ENCODE measurements around the gene PCDHA2. TPM values are rescaled to one million over a fixed set of nuclear protein-coding genes. Genes with fewer than 3 reads are reported as not detected.
"Not testable (repeated sequence)": the region's sequence is repeated elsewhere in the genome, so short reads cannot be mapped to it uniquely, and the experiment has no call there.

The PCDHA2 gene
- total RNA-seq, 2 experiments from 2014 or later: not detected

- no peaks in the 10 kb centered on the region for H3K36me3 Mint-ChIP-seq
- no peak overlapping the region for H3K4me3 Mint-ChIP-seq
- peaks cover 8% of the 10 kb centered on the region for H3K27me3 Mint-ChIP-seq
- no peaks in the 10 kb centered on the region for H3K4me1 Mint-ChIP-seq
- no peak overlapping the region for H3K27ac Mint-ChIP-seq
- POLR2A ChIA-PET: no interaction called here
- no peak for DNase-seq
- no peak for ATAC-seq (ENCODE audit: low read depth)
- peaks cover 18% of the 10 kb centered on the region for H3K9me3 Mint-ChIP-seq
Observed at GRCh38 chr5:140828362-140828737, 33.7 kb downstream of the PCDHA2 start.

GRCh38 chr5:140829511-140830501, 35.2 kb downstream of the PCDHA2 start:
- peak; percentile 26 for DNase-seq
- H3K4me3 Mint-ChIP-seq; POLR2A ChIA-PET; ATAC-seq (ENCODE audit: low read depth); H3K27ac Mint-ChIP-seq; H3K4me1 Mint-ChIP-seq; H3K36me3 Mint-ChIP-seq: not testable (repeated sequence)
- Mint-ChIP-seq H3K9me3 (peaks cover 20% of the 10 kb centered on the region), H3K27me3 (peaks cover 10% of the 10 kb centered on the region)

- Mint-ChIP-seq H3K4me3 (no peak within 1 kb of the TSS), H3K27me3 (peaks cover 7% of the 10 kb centered on the region), H3K36me3 (no peaks in the 10 kb centered on the region), H3K4me1 (no peaks in the 10 kb centered on the region), H3K9me3 (peaks cover 12% of the 10 kb centered on the region), H3K27ac (no peak within 1 kb of the TSS)
- POLR2A ChIA-PET: no interaction called here
- ATAC-seq (ENCODE audit: low read depth): no peak
- DNase-seq: no peak
Observed at GRCh38 chr5:140833993-140834392, 39.3 kb downstream of the PCDHA2 start, which contains the start of gene PCDHA7. Gene PCDHA7, plus strand, starts transcription at chr5:140834269. Its CDS starts 115 bp downstream, at chr5:140834384.

- H3K36me3 Mint-ChIP-seq; H3K4me3 Mint-ChIP-seq; H3K27me3 Mint-ChIP-seq; ATAC-seq (ENCODE audit: low read depth); H3K27ac Mint-ChIP-seq; POLR2A ChIA-PET; H3K4me1 Mint-ChIP-seq; DNase-seq: not testable (repeated sequence)
- H3K9me3 Mint-ChIP-seq: peaks cover 12% of the 10 kb centered on the region
Observed at GRCh38 chr5:140834439-140835008, 39.9 kb downstream of the PCDHA2 start.

GRCh38 chr5:140835622-140836510, 41.2 kb downstream of the PCDHA2 start:
- peak; percentile 27 for DNase-seq
- Mint-ChIP-seq H3K36me3 (no peaks in the 10 kb centered on the region), H3K4me1 (no peaks in the 10 kb centered on the region), H3K9me3 (peaks cover 16% of the 10 kb centered on the region), H3K27ac (no peak overlapping the region), H3K4me3 (no peak overlapping the region), H3K27me3 (peaks cover 7% of the 10 kb centered on the region)
- POLR2A ChIA-PET: no interaction called here
- ATAC-seq (ENCODE audit: low read depth): no peak

- no peak for DNase-seq
- Mint-ChIP-seq H3K36me3 (no peaks in the 10 kb centered on the region), H3K27ac (peak within 1 kb of the TSS; percentile 25), H3K27me3 (no peaks in the 10 kb centered on the region), H3K4me3 (no peak within 1 kb of the TSS), H3K9me3 (peaks cover 10% of the 10 kb centered on the region), H3K4me1 (no peaks in the 10 kb centered on the region)
- POLR2A ChIA-PET: no interaction called here
- no peak for ATAC-seq (ENCODE audit: low read depth)
Observed at GRCh38 chr5:140840978-140841962, 46.6 kb downstream of the PCDHA2 start, which contains the start of gene PCDHA8. Gene PCDHA8, plus strand, starts transcription at chr5:140841187. Its CDS starts 135 bp downstream, at chr5:140841322.

- Mint-ChIP-seq H3K36me3 (no peaks in the 10 kb centered on the region), H3K4me1 (no peaks in the 10 kb centered on the region), H3K9me3 (peaks cover 15% of the 10 kb centered on the region), H3K4me3 (no peak overlapping the region), H3K27ac (no peak overlapping the region), H3K27me3 (peaks cover 4% of the 10 kb centered on the region)
- ATAC-seq (ENCODE audit: low read depth) (no peak), DNase-seq (no peak)
- POLR2A ChIA-PET: no interaction called here
Observed at GRCh38 chr5:140842798-140843733, 48.4 kb downstream of the PCDHA2 start.

Other genes starting within 250 kb of the PCDHA2 start
- 10 to 100 TPM; 11.8 to 12.0 TPM for gene EIF4EBP3, start 247.2 kb upstream of the PCDHA2 start, total RNA-seq
- 10 to 100 TPM; 34.4 to 36.9 TPM for gene SRA1, start 237.4 kb upstream of the PCDHA2 start, total RNA-seq
- gene APBB3, start 230.3 kb upstream of the PCDHA2 start, total RNA-seq: 10 to 100 TPM; 41.3 to 47.7 TPM
- 10 to 100 TPM; 80.8 to 94.0 TPM for gene SLC35A4, start 230.0 kb upstream of the PCDHA2 start, total RNA-seq
- 1 to 10 TPM; 3.5 to 4.1 TPM for gene CD14, start 161.7 kb upstream of the PCDHA2 start, total RNA-seq
- gene TMCO6, start 155.4 kb upstream of the PCDHA2 start, total RNA-seq: 10 to 100 TPM; 39.2 to 43.7 TPM
- 10 to 100 TPM; 65.9 to 66.6 TPM for gene NDUFA2, start 147.2 kb upstream of the PCDHA2 start, total RNA-seq
- gene IK, start 147.0 kb upstream of the PCDHA2 start, total RNA-seq: 100 to 1,000 TPM; 135 to 140 TPM
- 10 to 100 TPM; 41.8 to 45.4 TPM for gene WDR55, start 129.9 kb upstream of the PCDHA2 start, total RNA-seq
- gene DND1, start 121.3 kb upstream of the PCDHA2 start, total RNA-seq: 1 to 10 TPM; 3.1 to 3.4 TPM
- 10 to 100 TPM; 77.3 to 81.5 TPM for gene HARS1, start 103.5 kb upstream of the PCDHA2 start, total RNA-seq
- 10 to 100 TPM; 38.7 to 41.7 TPM for gene HARS2, start 103.4 kb upstream of the PCDHA2 start, total RNA-seq
- gene ZMAT2, start 94.4 kb upstream of the PCDHA2 start, total RNA-seq: 10 to 100 TPM; 54.7 to 57.8 TPM
- gene PCDHA1, start 8.7 kb upstream of the PCDHA2 start, total RNA-seq: not detected
- gene PCDHA3, start 6.2 kb downstream of the PCDHA2 start, total RNA-seq: not detected
- gene PCDHA4, start 12.2 kb downstream of the PCDHA2 start, total RNA-seq: not detected
- not detected for gene PCDHA5, start 26.8 kb downstream of the PCDHA2 start, total RNA-seq
- gene PCDHA6, start 33.1 kb downstream of the PCDHA2 start, total RNA-seq: not detected
- gene PCDHA7, start 39.4 kb downstream of the PCDHA2 start, total RNA-seq: not detected
- not detected for gene PCDHA8, start 46.3 kb downstream of the PCDHA2 start, total RNA-seq
- not detected for gene PCDHA9, start 53.5 kb downstream of the PCDHA2 start, total RNA-seq
- not detected for gene PCDHA10, start 61.0 kb downstream of the PCDHA2 start, total RNA-seq
- not detected for gene PCDHA11, start 74.1 kb downstream of the PCDHA2 start, total RNA-seq
- not detected for gene PCDHA12, start 80.5 kb downstream of the PCDHA2 start, total RNA-seq
- gene PCDHA13, start 87.3 kb downstream of the PCDHA2 start, total RNA-seq: not detected
- gene PCDHAC1, start 131.4 kb downstream of the PCDHA2 start, total RNA-seq: not detected
- not detected for gene PCDHAC2, start 171.6 kb downstream of the PCDHA2 start, total RNA-seq